HG03025 (cell line): ENCODE results near the gene DRAXIN.
"Not testable (repeated sequence)": the region's sequence is repeated elsewhere in the genome, so short reads cannot be mapped to it uniquely, and the experiment has no call there.

Experiments used
- ATAC-seq: cut with Tn5 transposase; IDR thresholded peaks from one replicate; pipeline ENCODE4 v1.9.1; 2021; ENCODE audit warnings: mild to moderate bottlenecking, moderate library complexity; ENCODE audit not compliant: unreplicated experiment, low FRiP score

DRAXIN gene, protein sequence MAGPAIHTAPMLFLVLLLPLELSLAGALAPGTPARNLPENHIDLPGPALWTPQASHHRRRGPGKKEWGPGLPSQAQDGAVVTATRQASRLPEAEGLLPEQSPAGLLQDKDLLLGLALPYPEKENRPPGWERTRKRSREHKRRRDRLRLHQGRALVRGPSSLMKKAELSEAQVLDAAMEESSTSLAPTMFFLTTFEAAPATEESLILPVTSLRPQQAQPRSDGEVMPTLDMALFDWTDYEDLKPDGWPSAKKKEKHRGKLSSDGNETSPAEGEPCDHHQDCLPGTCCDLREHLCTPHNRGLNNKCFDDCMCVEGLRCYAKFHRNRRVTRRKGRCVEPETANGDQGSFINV

DNA sequence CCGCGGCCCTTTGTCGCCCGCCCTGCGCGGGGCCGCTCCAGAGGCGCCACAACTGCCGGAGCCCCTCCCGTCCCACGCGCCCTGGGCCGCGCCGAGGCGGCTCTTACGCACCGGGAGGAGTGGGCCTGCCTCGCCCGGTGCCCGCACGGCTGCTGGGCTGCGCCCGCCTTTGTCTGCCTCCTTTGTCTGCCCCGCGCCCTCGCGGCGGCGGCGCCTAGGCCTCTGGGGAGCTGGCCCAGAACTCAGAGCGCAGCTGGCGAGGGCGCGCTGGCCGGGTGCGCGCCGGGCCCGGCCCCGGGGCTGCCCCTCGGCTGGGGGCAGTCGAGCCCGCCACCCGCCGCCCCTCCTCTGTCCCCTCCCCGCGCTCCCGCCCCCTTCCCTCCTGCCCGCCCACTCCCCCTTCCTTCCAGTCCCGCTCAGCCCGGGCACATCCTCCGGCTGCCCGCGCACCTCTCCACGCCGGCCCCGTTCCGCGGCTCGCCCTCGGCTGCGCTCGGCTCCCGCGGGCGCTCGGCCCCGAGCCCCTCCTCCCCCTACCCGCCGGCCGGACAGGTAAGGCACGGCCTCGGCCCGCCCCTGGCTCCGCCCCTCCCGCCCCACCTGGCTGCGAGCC is at the start of gene DRAXIN:
Gene DRAXIN, plus strand, starts transcription at position 409 of the 613 bp plus-strand sequence. CDS start 14,549 bp downstream, outside the sequence.
- no peak for ATAC-seq

GRCh38 chr1:11641776-11642305 is 49.7 kb upstream of the DRAXIN start:
- ATAC-seq: no peak

GRCh38 chr1:11642418-11643017 is 49.0 kb upstream of the DRAXIN start:
- not testable (repeated sequence) for ATAC-seq

GRCh38 chr1:11643782-11644181 is 47.7 kb upstream of the DRAXIN start:
- no peak for ATAC-seq

- no peak for ATAC-seq
Observed at GRCh38 chr1:11645270-11645669, 46.2 kb upstream of the DRAXIN start.

DNA sequence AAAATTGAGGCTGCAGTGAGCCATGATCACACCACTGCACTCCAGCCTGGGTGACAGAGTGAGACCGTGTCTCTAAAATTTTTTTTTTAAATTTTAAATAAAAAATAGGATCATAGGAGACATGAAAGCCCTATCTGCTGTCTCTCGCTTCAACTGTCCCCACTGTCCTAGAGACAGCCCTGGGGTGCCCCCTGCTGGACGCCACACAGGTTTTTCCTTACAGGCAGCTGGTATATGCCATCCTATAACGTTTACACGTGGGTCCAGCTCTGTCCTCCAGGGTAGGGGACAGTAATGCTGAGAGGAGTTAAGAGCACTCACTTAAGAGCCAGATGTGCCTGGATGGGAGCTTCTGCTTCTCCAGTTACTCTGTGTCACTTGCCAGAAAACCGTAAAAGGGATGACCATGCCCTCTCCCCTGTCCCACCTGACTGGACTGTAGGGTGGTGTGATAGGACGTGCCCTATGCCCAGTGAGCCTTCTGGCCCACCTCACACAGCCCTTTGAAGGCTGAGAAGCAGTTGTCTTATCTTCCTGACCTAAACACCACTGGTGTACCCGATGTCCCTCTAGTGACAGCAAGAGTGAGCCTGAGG is 45.7 kb upstream of the DRAXIN start:
- ATAC-seq: no peak

GRCh38 chr1:11646317-11646716 is 45.2 kb upstream of the DRAXIN start:
- no peak for ATAC-seq

GRCh38 chr1:11647333-11647732 is 44.2 kb upstream of the DRAXIN start:
- no peak for ATAC-seq

GRCh38 chr1:11648039-11648438 is 43.5 kb upstream of the DRAXIN start:
- ATAC-seq: no peak

DNA sequence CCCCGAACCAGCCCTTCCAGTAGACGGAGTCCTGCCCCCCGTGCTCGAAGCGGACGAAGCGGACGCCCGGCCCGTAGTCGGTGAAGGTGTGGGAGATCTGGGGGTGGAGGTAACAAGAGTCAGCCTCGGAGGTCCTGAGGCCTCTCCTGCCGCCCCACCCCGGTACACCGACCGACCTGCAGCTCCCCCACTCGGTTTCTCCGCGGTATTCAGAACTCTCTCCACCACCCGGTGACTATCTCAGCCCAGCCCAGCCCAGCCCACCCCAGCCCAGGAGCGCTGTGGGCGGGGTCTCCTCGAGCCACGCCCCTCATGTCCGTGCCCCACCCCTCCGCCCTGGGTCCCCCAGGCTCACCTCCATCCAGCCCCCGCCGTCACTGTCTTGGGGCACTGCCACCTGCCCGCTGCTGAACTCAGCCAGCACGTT is 42.8 kb upstream of the DRAXIN start:
- ATAC-seq: no peak

DNA sequence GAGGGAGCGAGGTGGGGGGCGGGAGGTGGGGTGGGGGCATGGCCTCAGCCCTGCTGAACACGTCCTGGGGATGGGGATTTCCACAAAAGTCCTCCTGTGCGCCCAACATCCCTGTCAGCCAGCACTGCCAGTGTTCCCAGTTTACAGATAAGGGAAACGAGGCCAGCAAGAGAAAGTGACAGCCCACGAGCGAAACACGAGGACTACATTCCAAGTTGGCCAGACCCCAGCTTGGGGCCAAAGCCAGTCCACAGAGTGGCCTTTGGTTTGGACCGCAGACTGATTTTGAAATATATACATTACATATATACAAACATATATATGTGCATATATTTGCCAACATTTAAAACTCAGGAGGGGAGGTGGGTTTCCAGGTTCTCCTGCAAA is 42.3 kb upstream of the DRAXIN start:
- no peak for ATAC-seq

GRCh38 chr1:11649624-11650330 is 41.7 kb upstream of the DRAXIN start:
- ATAC-seq: no peak

GRCh38 chr1:11650331-11650991 is 41.0 kb upstream of the DRAXIN start:
- no peak for ATAC-seq

- ATAC-seq: no peak
Observed at GRCh38 chr1:11651017-11651416, 40.5 kb upstream of the DRAXIN start.

GRCh38 chr1:11652203-11652780 is 39.2 kb upstream of the DRAXIN start:
- ATAC-seq: no peak

DNA sequence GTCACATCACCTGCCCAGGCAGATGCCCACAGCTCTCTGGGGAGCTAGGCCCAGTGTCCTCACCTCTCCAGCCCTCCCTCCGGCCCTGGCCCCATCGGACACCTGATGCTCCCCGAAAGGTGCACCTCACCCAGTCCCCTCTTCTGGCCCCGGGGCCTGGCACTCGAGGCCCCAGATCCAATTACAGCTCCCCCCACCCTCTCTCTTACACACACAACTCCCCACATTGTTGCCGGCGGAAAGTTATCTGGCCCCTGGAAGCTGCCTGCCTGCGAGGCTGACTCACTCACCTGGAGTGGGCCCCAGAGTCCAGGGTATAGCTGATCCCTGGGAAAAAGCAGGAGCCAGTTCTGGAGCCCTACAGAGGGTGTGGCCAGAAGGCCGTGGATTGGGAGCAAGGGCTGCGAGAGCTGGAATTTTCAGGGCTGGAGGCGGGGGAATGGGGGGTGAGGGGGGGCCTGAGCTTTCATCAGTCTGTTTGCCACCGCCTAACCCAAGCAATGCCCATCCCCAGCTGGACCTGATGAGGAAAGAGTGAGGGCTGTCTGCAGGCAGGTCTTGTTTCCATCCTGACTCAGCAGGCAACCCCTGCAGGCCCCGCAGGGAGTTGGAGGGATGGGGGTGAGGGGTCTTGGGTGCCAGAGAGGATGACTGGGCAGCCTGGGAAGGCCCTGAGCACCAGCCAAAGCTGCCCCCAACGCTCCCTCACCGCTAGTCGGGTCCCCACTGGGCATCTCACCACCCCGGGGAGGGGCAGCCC is 38.2 kb upstream of the DRAXIN start:
- ATAC-seq: no peak

- no peak for ATAC-seq
Observed at GRCh38 chr1:11653861-11654136, 37.7 kb upstream of the DRAXIN start.

DNA sequence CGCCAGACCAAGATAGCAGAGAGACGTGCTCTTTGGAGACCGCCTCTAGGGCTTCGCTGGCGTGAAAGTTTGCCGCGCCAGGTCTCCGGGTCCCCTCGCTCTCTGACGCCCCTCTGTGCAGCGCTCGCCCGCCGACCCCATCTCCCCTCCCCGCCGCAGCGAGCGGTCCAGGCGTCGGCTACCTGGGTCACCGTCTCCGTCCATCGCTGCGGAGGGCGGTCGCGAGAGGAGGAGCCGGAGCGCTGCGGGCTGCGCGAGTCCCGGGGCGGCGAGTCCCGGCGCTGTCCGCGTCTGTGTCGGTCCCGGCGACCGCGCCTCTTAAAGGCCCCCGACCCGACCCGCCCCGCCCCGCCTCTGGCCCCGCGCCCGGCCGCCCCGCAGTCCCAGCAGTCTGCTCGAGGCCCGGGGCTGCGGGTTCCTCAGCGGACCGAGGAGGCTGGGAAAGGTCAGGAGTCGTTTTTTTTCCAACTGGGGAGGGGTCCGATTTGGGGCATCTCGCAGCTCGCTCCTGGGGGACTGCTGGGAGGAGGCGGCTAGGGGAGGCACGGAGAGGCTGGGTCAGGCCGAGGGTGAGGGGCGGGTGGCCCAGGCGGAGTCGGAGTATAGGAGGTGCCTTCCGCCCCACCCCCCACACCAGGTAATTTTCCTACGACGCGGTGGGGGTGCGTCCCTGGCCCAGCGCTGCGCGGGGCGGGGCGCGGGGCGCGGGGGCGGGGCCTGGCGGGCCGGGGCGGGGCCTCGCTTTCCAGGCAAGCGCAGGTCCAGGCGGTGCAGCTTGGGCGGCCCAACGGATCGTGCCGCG is 37.2 kb upstream of the DRAXIN start, which contains the start of the genes FBXO2 and FBXO44:
Gene FBXO2, minus strand, starts transcription at position 293 of the 802 bp plus-strand sequence. Its CDS starts 89 bp downstream, at position 204.
Gene FBXO44, plus strand, starts transcription at position 741 of the 802 bp plus-strand sequence. CDS start 959 bp downstream, outside the sequence.
- peak; percentile 61 for ATAC-seq
